ENCODE data around the gene FOSL2.

The FOSL2 gene

GRCh38 chr2:28359222-28360057, 33.2 kb upstream of the FOSL2 start:
- Histone ChIP-seq H3K4me1 (ENCODE audit: control insufficient read depth, insufficient read depth, low read length) (peaks cover 72% of the 10 kb centered on the region), H3K9ac (ENCODE audit: low read length) (peak overlapping the region; percentile 61), H3K27me3 (ENCODE audit: control insufficient read depth, insufficient read depth, low read length) (no peaks in the 10 kb centered on the region), H3K9me3 (ENCODE audit: control insufficient read depth, low read length) (no peaks in the 10 kb centered on the region), H3K4me3 (ENCODE audit: low read length) (no peak overlapping the region), H3K36me3 (ENCODE audit: control insufficient read depth, insufficient read depth, low read length) (no peaks in the 10 kb centered on the region)

- peak overlapping the region; percentile 32 for H3K9ac ChIP-seq (ENCODE audit: low read length)
- peaks cover 76% of the 10 kb centered on the region for H3K4me1 ChIP-seq (ENCODE audit: control insufficient read depth, insufficient read depth, low read length)
- H3K4me3 ChIP-seq (ENCODE audit: low read length) = no peak overlapping the region
- H3K27me3 ChIP-seq (ENCODE audit: control insufficient read depth, insufficient read depth, low read length) = no peaks in the 10 kb centered on the region
- H3K36me3 ChIP-seq (ENCODE audit: control insufficient read depth, insufficient read depth, low read length) = no peaks in the 10 kb centered on the region
- no peaks in the 10 kb centered on the region for H3K9me3 ChIP-seq (ENCODE audit: control insufficient read depth, low read length)
Observed at GRCh38 chr2:28360058-28360717, 32.5 kb upstream of the FOSL2 start.

GRCh38 chr2:28360718-28361293, 31.9 kb upstream of the FOSL2 start:
- Histone ChIP-seq H3K4me3 (ENCODE audit: low read length) (no peak overlapping the region), H3K9me3 (ENCODE audit: control insufficient read depth, low read length) (no peaks in the 10 kb centered on the region), H3K9ac (ENCODE audit: low read length) (peak overlapping the region; percentile 3), H3K4me1 (ENCODE audit: control insufficient read depth, insufficient read depth, low read length) (peaks cover 76% of the 10 kb centered on the region), H3K27me3 (ENCODE audit: control insufficient read depth, insufficient read depth, low read length) (no peaks in the 10 kb centered on the region), H3K36me3 (ENCODE audit: control insufficient read depth, insufficient read depth, low read length) (no peaks in the 10 kb centered on the region)

GRCh38 chr2:28361991-28362710, 30.5 kb upstream of the FOSL2 start:
- Histone ChIP-seq H3K4me3 (ENCODE audit: low read length) (no peak overlapping the region), H3K36me3 (ENCODE audit: control insufficient read depth, insufficient read depth, low read length) (no peaks in the 10 kb centered on the region), H3K4me1 (ENCODE audit: control insufficient read depth, insufficient read depth, low read length) (peaks cover 76% of the 10 kb centered on the region), H3K9me3 (ENCODE audit: control insufficient read depth, low read length) (no peaks in the 10 kb centered on the region), H3K27me3 (ENCODE audit: control insufficient read depth, insufficient read depth, low read length) (no peaks in the 10 kb centered on the region), H3K9ac (ENCODE audit: low read length) (no peak overlapping the region)

GRCh38 chr2:28362991-28363521, 29.6 kb upstream of the FOSL2 start:
- H3K9ac ChIP-seq (ENCODE audit: low read length) = no peak overlapping the region
- no peaks in the 10 kb centered on the region for H3K27me3 ChIP-seq (ENCODE audit: control insufficient read depth, insufficient read depth, low read length)
- H3K36me3 ChIP-seq (ENCODE audit: control insufficient read depth, insufficient read depth, low read length) = no peaks in the 10 kb centered on the region
- H3K4me3 ChIP-seq (ENCODE audit: low read length) = no peak overlapping the region
- no peaks in the 10 kb centered on the region for H3K9me3 ChIP-seq (ENCODE audit: control insufficient read depth, low read length)
- H3K4me1 ChIP-seq (ENCODE audit: control insufficient read depth, insufficient read depth, low read length) = peaks cover 85% of the 10 kb centered on the region

- Histone ChIP-seq H3K4me1 (ENCODE audit: control insufficient read depth, insufficient read depth, low read length) (peaks cover 89% of the 10 kb centered on the region), H3K9ac (ENCODE audit: low read length) (no peak overlapping the region), H3K4me3 (ENCODE audit: low read length) (no peak overlapping the region), H3K9me3 (ENCODE audit: control insufficient read depth, low read length) (no peaks in the 10 kb centered on the region), H3K36me3 (ENCODE audit: control insufficient read depth, insufficient read depth, low read length) (no peaks in the 10 kb centered on the region), H3K27me3 (ENCODE audit: control insufficient read depth, insufficient read depth, low read length) (no peaks in the 10 kb centered on the region)
Observed at GRCh38 chr2:28363686-28364280, 28.9 kb upstream of the FOSL2 start.

- Histone ChIP-seq H3K27me3 (ENCODE audit: control insufficient read depth, insufficient read depth, low read length) (no peaks in the 10 kb centered on the region), H3K9me3 (ENCODE audit: control insufficient read depth, low read length) (no peaks in the 10 kb centered on the region), H3K36me3 (ENCODE audit: control insufficient read depth, insufficient read depth, low read length) (no peaks in the 10 kb centered on the region), H3K4me3 (ENCODE audit: low read length) (no peak overlapping the region), H3K9ac (ENCODE audit: low read length) (no peak overlapping the region), H3K4me1 (ENCODE audit: control insufficient read depth, insufficient read depth, low read length) (peaks cover 89% of the 10 kb centered on the region)
Observed at GRCh38 chr2:28364610-28365009, 28.0 kb upstream of the FOSL2 start.

- Histone ChIP-seq H3K9ac (ENCODE audit: low read length) (no peak overlapping the region), H3K4me1 (ENCODE audit: control insufficient read depth, insufficient read depth, low read length) (peaks cover 88% of the 10 kb centered on the region), H3K4me3 (ENCODE audit: low read length) (no peak overlapping the region), H3K36me3 (ENCODE audit: control insufficient read depth, insufficient read depth, low read length) (no peaks in the 10 kb centered on the region), H3K9me3 (ENCODE audit: control insufficient read depth, low read length) (no peaks in the 10 kb centered on the region), H3K27me3 (ENCODE audit: control insufficient read depth, insufficient read depth, low read length) (no peaks in the 10 kb centered on the region)
Observed at GRCh38 chr2:28365158-28365557, 27.5 kb upstream of the FOSL2 start.

GRCh38 chr2:28366149-28366495, 26.5 kb upstream of the FOSL2 start:
- Histone ChIP-seq H3K36me3 (ENCODE audit: control insufficient read depth, insufficient read depth, low read length) (no peaks in the 10 kb centered on the region), H3K9ac (ENCODE audit: low read length) (peak overlapping the region; percentile 55), H3K4me3 (ENCODE audit: low read length) (no peak overlapping the region), H3K27me3 (ENCODE audit: control insufficient read depth, insufficient read depth, low read length) (no peaks in the 10 kb centered on the region), H3K9me3 (ENCODE audit: control insufficient read depth, low read length) (no peaks in the 10 kb centered on the region), H3K4me1 (ENCODE audit: control insufficient read depth, insufficient read depth, low read length) (peaks cover 87% of the 10 kb centered on the region)

GRCh38 chr2:28366496-28367282, 26.0 kb upstream of the FOSL2 start:
- Histone ChIP-seq H3K4me1 (ENCODE audit: control insufficient read depth, insufficient read depth, low read length) (peaks cover 83% of the 10 kb centered on the region), H3K36me3 (ENCODE audit: control insufficient read depth, insufficient read depth, low read length) (no peaks in the 10 kb centered on the region), H3K4me3 (ENCODE audit: low read length) (no peak overlapping the region), H3K9me3 (ENCODE audit: control insufficient read depth, low read length) (no peaks in the 10 kb centered on the region), H3K27me3 (ENCODE audit: control insufficient read depth, insufficient read depth, low read length) (no peaks in the 10 kb centered on the region), H3K9ac (ENCODE audit: low read length) (peak overlapping the region; percentile 55)
